Skeletal muscle satellite cell (primary cell): ENCODE data around the gene ASIC4.

Experiments
- H3K27me3 ChIP-seq: 2 replicates; pipeline ENCODE4 v1.7.0; 2013; ENCODE audit warnings: low read length; ENCODE audit not compliant: control insufficient read depth, insufficient read depth
- H3K36me3 ChIP-seq: 2 replicates; pipeline ENCODE4 v1.7.0; 2013; ENCODE audit warnings: mild to moderate bottlenecking, control low read depth, low read length; ENCODE audit not compliant: insufficient read depth
- H3K4me1 ChIP-seq: 2 replicates; pipeline ENCODE4 v1.7.0; 2013; ENCODE audit warnings: low read length; ENCODE audit not compliant: control insufficient read depth, insufficient read depth
- H3K4me2 ChIP-seq: 2 replicates; pipeline ENCODE4 v1.7.0; 2013; ENCODE audit warnings: mild to moderate bottlenecking, low read length
- H3K4me3 ChIP-seq: 2 replicates; pipeline ENCODE4 v1.7.0; 2013; ENCODE audit warnings: low read length
- H3K9ac ChIP-seq: 2 replicates; pipeline ENCODE4 v1.7.0; 2013; ENCODE audit warnings: mild to moderate bottlenecking, low read depth, low read length, moderate library complexity
- H3K9me3 ChIP-seq: replicated peaks from 2 replicates; pipeline ENCODE4 v1.7.0; 2013; ENCODE audit warnings: mild to moderate bottlenecking, control low read depth, low read length

The ASIC4 gene

DNA sequence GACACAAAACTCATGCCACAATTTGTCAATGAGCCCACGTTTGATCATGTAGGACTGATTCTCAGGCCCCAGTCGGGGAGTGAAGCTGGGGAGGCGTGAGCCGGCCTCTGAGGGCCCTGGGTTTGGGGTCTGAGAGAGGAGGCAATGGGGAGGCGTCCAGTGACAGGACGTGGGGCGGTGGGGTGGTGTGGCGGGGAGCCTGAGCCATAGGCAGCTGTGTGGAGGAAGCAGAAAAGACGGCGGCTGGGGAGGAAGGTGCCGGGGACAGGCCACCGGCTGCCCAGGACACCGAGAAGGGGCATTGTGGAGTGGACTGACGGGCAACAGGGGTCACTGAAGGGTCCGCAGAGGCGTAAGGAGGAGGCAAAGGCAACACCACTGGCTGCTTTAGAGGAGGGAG is 22.1 kb downstream of the ASIC4 start:
- Histone ChIP-seq H3K4me3 (no peak overlapping the region), H3K4me2 (no peak overlapping the region), H3K4me1 (peaks cover 2% of the 10 kb centered on the region), H3K27me3 (peaks cover 3% of the 10 kb centered on the region), H3K9me3 (no peaks in the 10 kb centered on the region), H3K9ac (no peak overlapping the region), H3K36me3 (peaks cover 23% of the 10 kb centered on the region)

- Histone ChIP-seq H3K36me3 (peaks cover 26% of the 10 kb centered on the region), H3K4me1 (peaks cover 7% of the 10 kb centered on the region), H3K4me3 (no peak overlapping the region), H3K27me3 (no peaks in the 10 kb centered on the region), H3K4me2 (no peak overlapping the region), H3K9me3 (no peaks in the 10 kb centered on the region), H3K9ac (no peak overlapping the region)
These were observed 22.7 kb downstream of the ASIC4 start for GRCh38 chr2:219536967-219537366.

DNA sequence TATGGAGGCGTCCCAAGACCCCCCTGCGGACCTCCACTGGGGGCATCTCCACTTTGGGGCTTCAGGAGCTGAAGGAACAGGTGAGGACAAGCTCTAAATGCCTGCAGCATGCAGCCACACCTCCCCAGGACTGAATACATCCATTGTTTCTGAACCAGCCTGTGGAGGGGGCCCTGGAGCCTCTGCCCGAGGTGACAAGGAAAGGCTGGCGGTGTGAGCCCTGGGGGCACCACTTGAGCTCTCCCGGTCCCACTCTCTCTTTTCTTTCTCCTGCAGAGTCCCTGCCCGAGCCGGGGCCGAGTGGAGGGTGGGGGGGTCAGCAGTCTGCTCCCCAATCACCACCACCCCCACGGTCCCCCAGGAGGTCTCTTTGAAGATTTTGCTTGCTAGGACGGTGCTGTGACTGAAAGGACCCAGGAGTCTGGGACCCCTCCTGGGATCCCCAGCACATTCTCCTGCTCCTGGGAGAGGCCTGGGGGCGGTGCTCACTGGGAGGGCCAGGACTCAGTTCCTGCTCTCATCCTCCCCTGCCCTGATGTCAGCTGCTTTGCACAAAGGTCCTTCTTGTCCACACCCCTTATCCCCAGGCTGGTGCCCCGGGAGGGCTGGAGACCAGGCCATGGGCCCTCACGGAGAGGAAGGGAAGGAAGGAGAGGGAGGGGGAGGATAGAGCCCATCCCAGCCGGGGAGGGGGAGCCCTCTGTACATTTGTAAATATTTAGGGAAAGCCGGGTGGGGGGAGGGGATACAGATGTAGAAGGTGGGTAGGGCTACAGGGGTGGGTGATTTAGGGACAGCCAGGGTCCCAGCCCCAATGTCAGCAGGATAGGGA is 23.6 kb downstream of the ASIC4 start:
- Histone ChIP-seq H3K4me2 (no peak overlapping the region), H3K27me3 (no peaks in the 10 kb centered on the region), H3K4me3 (no peak overlapping the region), H3K4me1 (peaks cover 14% of the 10 kb centered on the region), H3K36me3 (peaks cover 26% of the 10 kb centered on the region), H3K9me3 (no peaks in the 10 kb centered on the region), H3K9ac (no peak overlapping the region)

GRCh38 chr2:219538504-219538951 is 24.2 kb downstream of the ASIC4 start:
- Histone ChIP-seq H3K4me2 (no peak overlapping the region), H3K4me3 (no peak overlapping the region), H3K9me3 (no peaks in the 10 kb centered on the region), H3K9ac (no peak overlapping the region), H3K4me1 (peaks cover 14% of the 10 kb centered on the region), H3K36me3 (peaks cover 26% of the 10 kb centered on the region), H3K27me3 (no peaks in the 10 kb centered on the region)

- peaks cover 17% of the 10 kb centered on the region for H3K4me1 ChIP-seq
- no peaks in the 10 kb centered on the region for H3K9me3 ChIP-seq
- no peak overlapping the region for H3K4me2 ChIP-seq
- no peaks in the 10 kb centered on the region for H3K27me3 ChIP-seq
- H3K36me3 ChIP-seq = peaks cover 26% of the 10 kb centered on the region
- no peak overlapping the region for H3K9ac ChIP-seq
- H3K4me3 ChIP-seq = no peak overlapping the region
These were observed 24.9 kb downstream of the ASIC4 start for GRCh38 chr2:219538956-219539788.

- no peaks in the 10 kb centered on the region for H3K27me3 ChIP-seq
- H3K36me3 ChIP-seq = peaks cover 26% of the 10 kb centered on the region
These were observed 25.8 kb downstream of the ASIC4 start for GRCh38 chr2:219539926-219540678.

DNA sequence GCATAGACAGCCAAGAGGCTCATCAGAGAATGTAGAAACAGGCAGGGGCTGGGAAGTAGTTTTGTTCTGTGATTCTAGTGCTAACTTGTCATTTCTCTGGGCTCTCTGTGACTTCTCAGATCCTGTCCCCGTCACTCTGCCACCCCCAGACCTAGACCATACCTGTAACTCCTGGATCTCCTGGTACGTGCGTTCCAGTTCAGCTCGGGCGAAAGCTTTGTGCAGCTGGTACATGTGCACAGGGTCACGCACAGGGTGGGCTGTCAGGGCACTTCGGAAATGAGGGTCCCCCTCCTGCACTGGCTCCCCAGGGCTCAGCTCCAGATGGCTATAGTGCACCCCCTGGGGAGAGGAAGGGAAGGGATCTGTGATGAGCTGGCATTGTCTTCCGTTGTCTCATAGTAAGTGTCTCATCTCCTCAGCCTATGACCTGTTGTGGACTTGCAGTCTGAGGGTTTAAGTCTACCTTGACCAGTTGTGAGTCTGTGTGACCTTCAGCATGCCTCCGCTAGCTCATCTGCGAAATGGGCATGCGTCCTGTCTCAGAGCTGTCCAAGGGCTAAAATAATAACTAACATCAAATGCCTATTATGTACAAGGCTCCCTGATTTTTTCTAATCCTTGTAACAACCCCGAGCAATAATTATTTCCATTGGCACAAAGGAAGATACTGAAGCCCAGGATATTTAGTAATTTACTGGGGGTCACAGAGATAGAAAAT is 26.7 kb downstream of the ASIC4 start:
- Histone ChIP-seq H3K27me3 (no peaks in the 10 kb centered on the region), H3K4me3 (no peak overlapping the region), H3K9ac (no peak overlapping the region), H3K9me3 (no peaks in the 10 kb centered on the region), H3K4me2 (peak overlapping the region; percentile 97), H3K36me3 (peaks cover 26% of the 10 kb centered on the region), H3K4me1 (peaks cover 17% of the 10 kb centered on the region)

More at GRCh38 chr2:219539926-219540678, 25.8 kb downstream of the ASIC4 start:
- Histone ChIP-seq H3K4me2 (no peak overlapping the region), H3K9me3 (no peaks in the 10 kb centered on the region), H3K4me1 (peaks cover 17% of the 10 kb centered on the region), H3K9ac (no peak overlapping the region), H3K4me3 (no peak overlapping the region)

GRCh38 chr2:219541611-219542180 is 27.4 kb downstream of the ASIC4 start:
- peaks cover 26% of the 10 kb centered on the region for H3K36me3 ChIP-seq
- H3K4me2 ChIP-seq = peak overlapping the region; percentile 97
- H3K9ac ChIP-seq = peak overlapping the region; percentile 95
- no peaks in the 10 kb centered on the region for H3K27me3 ChIP-seq
- H3K4me1 ChIP-seq = peaks cover 17% of the 10 kb centered on the region
- peak overlapping the region; percentile 95 for H3K4me3 ChIP-seq
- no peaks in the 10 kb centered on the region for H3K9me3 ChIP-seq

DNA sequence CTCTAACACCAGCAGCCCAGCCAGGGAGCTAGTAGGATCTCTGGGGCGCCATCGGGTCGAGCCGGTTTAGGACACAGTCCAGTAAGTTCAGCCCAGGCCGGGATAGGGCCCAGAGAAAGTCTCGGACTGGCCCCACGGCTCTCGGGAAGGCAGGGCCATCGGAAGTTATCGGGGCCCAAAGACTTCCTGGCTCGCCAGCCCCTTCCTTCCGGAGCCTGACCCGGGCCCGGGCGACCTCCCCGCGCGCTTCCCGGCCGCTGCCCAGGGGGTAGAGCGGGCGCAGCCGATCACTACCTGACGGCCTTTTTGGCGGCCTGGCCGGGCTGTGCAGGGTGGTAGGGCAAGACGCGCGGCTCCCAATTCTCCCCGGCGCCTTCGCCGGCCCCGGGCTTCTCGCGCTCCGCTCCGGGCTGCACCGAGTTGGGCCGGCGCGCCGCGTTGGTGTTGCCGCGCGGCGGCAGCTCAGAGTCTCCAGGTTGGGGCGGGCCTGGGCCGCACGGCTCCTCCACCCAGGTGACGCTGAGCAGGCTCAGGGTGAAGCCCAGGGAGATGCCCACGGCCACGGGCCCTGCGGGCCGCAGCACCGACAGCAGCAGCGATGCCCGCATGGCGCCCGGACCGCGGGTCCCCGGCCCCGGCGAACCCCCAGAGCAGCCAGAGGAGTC is 28.8 kb downstream of the ASIC4 start:
- Histone ChIP-seq H3K9me3 (no peaks in the 10 kb centered on the region), H3K4me2 (peak overlapping the region; percentile 97), H3K27me3 (no peaks in the 10 kb centered on the region), H3K36me3 (peaks cover 26% of the 10 kb centered on the region), H3K9ac (peak overlapping the region; percentile 95), H3K4me1 (peaks cover 17% of the 10 kb centered on the region), H3K4me3 (peak overlapping the region; percentile 95)
